Measurements from ENCODE around the gene UBR2.

DNA sequence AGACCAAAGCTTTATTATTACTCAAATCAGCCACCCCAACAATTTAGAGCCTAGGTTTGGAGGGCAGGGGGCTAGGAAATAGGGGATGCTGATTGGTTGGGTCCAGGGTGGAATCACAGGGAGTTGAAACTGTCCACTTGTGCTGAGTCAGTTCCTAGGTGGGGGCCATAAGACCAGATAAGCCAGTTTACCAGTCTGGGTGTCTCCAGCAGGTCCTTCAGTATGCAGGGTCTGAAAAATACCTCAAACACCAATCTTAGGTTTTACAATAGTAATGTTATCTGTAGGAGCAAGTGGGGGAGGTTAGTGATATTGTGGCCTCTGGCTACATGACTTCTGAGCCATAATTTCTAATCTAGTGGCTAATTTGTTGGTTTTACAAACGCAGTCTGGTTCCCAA lies 63.2 kb downstream of the UBR2 start:
- TF ChIP-seq, protein P1, sequence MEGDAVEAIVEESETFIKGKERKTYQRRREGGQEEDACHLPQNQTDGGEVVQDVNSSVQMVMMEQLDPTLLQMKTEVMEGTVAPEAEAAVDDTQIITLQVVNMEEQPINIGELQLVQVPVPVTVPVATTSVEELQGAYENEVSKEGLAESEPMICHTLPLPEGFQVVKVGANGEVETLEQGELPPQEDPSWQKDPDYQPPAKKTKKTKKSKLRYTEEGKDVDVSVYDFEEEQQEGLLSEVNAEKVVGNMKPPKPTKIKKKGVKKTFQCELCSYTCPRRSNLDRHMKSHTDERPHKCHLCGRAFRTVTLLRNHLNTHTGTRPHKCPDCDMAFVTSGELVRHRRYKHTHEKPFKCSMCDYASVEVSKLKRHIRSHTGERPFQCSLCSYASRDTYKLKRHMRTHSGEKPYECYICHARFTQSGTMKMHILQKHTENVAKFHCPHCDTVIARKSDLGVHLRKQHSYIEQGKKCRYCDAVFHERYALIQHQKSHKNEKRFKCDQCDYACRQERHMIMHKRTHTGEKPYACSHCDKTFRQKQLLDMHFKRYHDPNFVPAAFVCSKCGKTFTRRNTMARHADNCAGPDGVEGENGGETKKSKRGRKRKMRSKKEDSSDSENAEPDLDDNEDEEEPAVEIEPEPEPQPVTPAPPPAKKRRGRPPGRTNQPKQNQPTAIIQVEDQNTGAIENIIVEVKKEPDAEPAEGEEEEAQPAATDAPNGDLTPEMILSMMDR (IDR thresholded peaks at IDR 0.05): no peak
- no peak for TF ChIP-seq POLR2A (IDR thresholded peaks at IDR 0.05)

All from right lobe of liver (tissue), 4 donors.